HG02588 (cell line): ENCODE results near the gene APOC3.
"Not testable (repeated sequence)": the region's sequence is repeated elsewhere in the genome, so short reads cannot be mapped to it uniquely, and the experiment has no call there.

Experiments
- ATAC-seq: cut with Tn5 transposase; IDR thresholded peaks from one replicate; pipeline ENCODE4 v1.9.1; 2021; ENCODE audit warnings: mild to moderate bottlenecking, moderate library complexity; ENCODE audit not compliant: unreplicated experiment

APOC3 gene

GRCh38 chr11:116828632-116829524, 829 bp upstream of the APOC3 start:
- no peak for ATAC-seq

- ATAC-seq = no peak
Observed at GRCh38 chr11:116830184-116830912, 641 bp downstream of the APOC3 start.

DNA sequence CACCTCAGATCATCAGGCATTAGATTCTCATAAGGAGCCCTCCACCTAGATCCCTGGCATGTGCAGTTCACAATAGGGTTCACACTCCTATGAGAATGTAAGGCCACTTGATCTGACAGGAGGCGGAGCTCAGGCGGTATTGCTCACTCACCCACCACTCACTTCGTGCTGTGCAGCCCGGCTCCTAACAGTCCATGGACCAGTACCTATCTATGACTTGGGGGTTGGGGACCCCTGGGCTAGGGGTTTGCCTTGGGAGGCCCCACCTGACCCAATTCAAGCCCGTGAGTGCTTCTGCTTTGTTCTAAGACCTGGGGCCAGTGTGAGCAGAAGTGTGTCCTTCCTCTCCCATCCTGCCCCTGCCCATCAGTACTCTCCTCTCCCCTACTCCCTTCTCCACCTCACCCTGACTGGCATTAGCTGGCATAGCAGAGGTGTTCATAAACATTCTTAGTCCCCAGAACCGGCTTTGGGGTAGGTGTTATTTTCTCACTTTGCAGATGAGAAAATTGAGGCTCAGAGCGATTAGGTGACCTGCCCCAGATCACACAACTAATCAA, 2.2 kb downstream of the APOC3 start:
- ATAC-seq = no peak

GRCh38 chr11:116832350-116833290, 2.9 kb downstream of the APOC3 start:
- ATAC-seq = no peak

DNA sequence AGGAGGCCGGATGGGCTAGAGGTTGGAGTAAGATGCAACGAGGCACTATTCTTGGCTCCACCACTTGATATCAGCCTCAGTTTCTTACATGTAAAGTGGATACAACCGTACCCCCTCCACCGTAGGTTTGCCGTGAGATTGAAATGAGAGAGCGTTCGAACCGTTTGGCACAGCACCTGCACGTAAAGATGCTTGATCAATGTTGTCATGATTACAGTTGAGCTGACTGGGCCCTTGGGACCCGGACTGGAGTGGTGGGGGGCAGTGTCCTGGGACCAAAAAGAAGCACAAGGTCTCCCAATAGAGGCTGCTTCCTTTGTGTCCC, 3.7 kb downstream of the APOC3 start:
- ATAC-seq = no peak

GRCh38 chr11:116833816-116834534, 4.3 kb downstream of the APOC3 start:
- ATAC-seq = no peak

GRCh38 chr11:116834535-116835041, 4.9 kb downstream of the APOC3 start:
- ATAC-seq = not testable (repeated sequence)

DNA sequence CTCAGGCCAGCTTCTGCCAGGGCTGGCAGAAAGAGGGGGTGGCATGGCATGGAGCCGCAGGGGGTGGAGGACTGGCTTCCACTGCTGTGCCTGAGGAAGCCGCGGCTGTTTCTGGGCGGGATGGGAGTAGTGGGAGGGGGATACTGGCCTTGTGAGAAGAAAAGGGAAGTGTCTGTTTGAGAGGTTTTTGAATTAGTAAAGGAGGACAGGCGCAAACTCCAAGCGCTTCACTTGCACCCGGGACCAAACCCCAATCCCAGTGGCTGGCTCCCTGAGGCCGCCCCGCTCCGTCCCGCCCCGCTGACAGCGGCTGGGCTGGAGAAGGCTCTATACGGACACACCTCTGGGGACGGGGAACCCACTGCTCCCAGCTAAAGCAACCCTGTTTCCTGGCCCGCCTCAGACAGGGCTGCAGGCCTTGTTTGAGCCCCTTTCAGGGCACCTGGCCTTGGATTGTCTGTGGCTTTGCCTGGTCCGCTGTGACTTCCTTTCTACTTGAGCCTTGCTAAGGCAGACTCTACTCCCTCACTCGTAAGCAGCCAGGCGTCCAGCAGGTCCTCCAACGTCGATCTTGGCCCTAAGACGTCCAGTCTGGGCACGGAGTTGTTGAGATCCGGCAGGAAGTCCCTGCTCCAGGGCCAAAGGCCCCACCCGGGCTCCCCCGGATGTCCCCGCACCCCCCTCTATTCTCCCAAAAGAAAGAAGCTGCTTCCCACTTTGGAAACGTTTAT, 5.5 kb downstream of the APOC3 start:
- ATAC-seq = no peak

- ATAC-seq = peak; percentile 64
Observed at GRCh38 chr11:116835791-116836631, 6.3 kb downstream of the APOC3 start.

DNA sequence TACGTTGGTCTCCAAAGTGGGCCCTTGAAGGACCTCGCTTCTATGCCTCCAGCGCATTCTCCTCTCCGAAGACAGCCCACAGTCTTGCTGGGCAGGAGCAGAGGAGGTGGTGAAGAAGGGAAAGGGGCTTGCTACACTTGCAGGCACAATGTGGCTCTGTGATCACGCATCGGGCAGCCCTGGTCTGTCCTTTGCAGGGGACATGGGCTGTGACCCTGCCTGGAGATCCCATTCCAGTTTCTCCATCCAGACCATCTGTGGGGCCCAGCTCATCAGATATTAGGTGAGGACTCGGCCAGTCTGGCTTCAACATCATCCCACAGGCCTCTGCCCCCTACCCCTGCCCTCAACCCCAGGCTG, 6.9 kb downstream of the APOC3 start:
- no peak for ATAC-seq

DNA sequence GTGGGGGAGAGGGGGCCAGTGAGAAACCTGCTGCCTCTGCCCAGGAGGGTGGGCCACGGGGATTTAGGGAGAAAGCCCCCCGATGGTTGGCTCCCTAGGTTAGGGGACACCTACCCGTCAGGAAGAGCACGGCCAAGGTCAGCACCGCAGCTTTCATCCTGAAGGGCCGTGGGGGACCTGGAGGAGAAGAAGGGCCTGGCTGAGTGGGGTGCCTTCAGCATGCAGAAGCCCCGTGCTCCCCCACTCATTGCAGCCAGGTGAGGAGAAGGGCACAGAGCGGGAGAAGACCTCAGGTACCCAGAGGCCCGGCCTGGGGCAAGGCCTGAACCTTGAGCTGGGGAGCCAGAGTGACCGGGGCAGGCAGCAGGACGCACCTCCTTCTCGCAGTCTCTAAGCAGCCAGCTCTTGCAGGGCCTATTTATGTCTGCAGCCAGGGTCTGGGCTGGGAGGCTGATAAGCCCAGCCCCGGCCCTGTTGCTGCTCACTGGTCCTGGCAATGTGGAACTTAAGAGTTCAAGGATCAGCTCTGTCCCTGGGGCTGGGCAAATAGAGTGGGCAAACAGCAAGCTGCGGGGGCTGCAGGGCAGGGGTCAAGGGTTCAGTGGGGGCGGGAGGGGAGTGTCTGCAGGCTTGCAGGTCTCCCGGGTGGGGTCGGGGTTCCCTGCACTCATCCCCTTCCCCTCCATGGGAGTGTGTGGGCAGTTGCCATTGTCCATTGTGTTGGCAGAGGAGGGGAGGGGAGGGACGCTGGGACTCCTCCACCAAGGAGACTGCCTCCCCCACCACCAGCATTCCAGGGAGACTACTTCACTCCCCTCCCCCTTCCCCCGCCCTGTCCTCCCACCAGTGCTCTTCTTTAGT, 7.8 kb downstream of the APOC3 start, which contains the start of gene APOA1:
Gene APOA1 (minus strand): TSS at position 392 of the 861 bp plus-strand sequence. CDS start 235 bp downstream, at position 157.
- ATAC-seq = no peak

DNA sequence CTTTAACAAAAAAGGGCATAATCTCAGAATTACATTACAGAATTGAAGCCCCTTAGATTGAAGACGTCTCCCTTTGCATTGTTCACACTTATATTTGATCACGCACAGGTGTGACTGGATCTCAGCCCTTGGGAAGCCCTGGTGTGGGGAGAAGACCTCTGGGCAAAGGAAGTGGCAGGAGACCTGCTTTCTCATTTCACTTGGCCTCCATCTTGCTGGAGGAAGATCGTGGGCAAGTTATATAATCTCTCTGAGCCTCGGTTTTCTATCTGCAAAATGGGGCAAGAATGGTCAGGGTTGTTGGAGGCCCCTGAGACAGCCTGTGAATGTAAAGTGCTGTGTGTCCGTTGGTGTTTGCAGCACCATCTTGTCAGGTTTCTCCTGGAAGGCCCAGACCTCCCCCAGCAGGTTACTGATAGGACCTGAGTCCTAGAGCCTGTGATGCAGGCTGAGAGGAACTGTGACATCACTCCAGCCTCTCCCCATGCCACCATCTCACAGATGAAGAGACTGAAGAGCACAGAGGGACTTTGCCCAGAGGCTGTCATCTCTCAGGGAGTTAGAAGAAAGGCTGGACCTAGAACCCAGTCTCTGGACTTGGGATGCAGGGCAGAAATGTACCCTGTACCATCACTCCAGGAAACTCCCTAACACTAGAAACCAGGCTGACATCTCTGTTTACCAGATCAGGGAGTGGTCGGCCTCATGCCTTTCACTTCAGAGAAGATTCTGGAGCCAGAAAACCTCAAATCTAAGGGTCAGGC, 8.8 kb downstream of the APOC3 start:
- no peak for ATAC-seq

GRCh38 chr11:116840224-116840745, 10.6 kb downstream of the APOC3 start:
- ATAC-seq = no peak

- no peak for ATAC-seq
Observed at GRCh38 chr11:116840746-116841296, 11.1 kb downstream of the APOC3 start.

- ATAC-seq = no peak
Observed at GRCh38 chr11:116842117-116842516, 12.4 kb downstream of the APOC3 start.

- no peak for ATAC-seq
Observed at GRCh38 chr11:116842909-116843308, 13.2 kb downstream of the APOC3 start.
